Liver (tissue), 9 donors: ENCODE measurements around the gene TLR9. TPM values are rescaled to one million over a fixed set of nuclear protein-coding genes. Genes with fewer than 3 reads are reported as not detected.

Source experiments
- DNase-seq: peaks from one replicate; pipeline ENCODE4 v3.0.0-alpha.2; 2017; ENCODE audit warnings: low spot score
- H3K27ac ChIP-seq, 2 donors: one replicate each; pipeline ENCODE4 v1.7.0; 2013; ENCODE audit warnings: inconsistent platforms in 2 of 2, low read length in 2 of 2, control low read depth in 1 of 2, low read depth in 1 of 2, mild to moderate bottlenecking in 1 of 2
- H3K27me3 ChIP-seq, 4 donors: one replicate each; pipeline versions ENCODE4 v1.6.1 to v1.7.0; 2013; ENCODE audit warnings: low read length in 3 of 4, inconsistent platforms in 1 of 4, mild to moderate bottlenecking in 1 of 4, moderate library complexity in 1 of 4; ENCODE audit not compliant: control insufficient read depth in 4 of 4, insufficient read depth in 4 of 4
- H3K36me3 ChIP-seq, 4 donors: one replicate each; pipeline versions ENCODE4 v1.6.1 to v1.7.0; 2013; ENCODE audit warnings: low read length in 3 of 4, mild to moderate bottlenecking in 3 of 4, low read depth in 1 of 4, moderate library complexity in 1 of 4; ENCODE audit not compliant: control insufficient read depth in 4 of 4, insufficient read depth in 3 of 4
- H3K4me1 ChIP-seq, 4 donors: one replicate each; pipeline versions ENCODE4 v1.6.1 to v1.7.0; 2013; ENCODE audit warnings: low read length in 3 of 4, mild to moderate bottlenecking in 3 of 4, moderate library complexity in 1 of 4; ENCODE audit not compliant: control insufficient read depth in 4 of 4, insufficient read depth in 4 of 4
- H3K4me3 ChIP-seq, 3 donors: one replicate each; pipeline versions ENCODE4 v1.6.1 to v1.7.0; 2013; ENCODE audit warnings: low read length in 3 of 3, control low read depth in 1 of 3, low read depth in 1 of 3, mild to moderate bottlenecking in 1 of 3
- H3K9ac ChIP-seq, 2 donors: one replicate each; pipeline ENCODE4 v1.7.0; 2013; ENCODE audit warnings: low read length in 2 of 2, mild to moderate bottlenecking in 2 of 2, moderate library complexity in 2 of 2, control low read depth in 1 of 2, low read depth in 1 of 2
- H3K9me3 ChIP-seq, 4 donors: one replicate each; pipeline versions ENCODE4 v1.6.1 to v1.7.0; 2013; ENCODE audit warnings: low read length in 3 of 4; ENCODE audit not compliant: control insufficient read depth in 4 of 4
- ATF3 ChIP-seq: IDR thresholded peaks from 2 replicates; pipeline ENCODE4 v1.6.1; 2016; ENCODE audit warnings: antibody characterized with exemption
- EGR1 ChIP-seq, 2 donors: IDR thresholded peaks; 2 replicates each; pipeline ENCODE4 v1.6.1; 2016 to 2018; ENCODE audit warnings: antibody characterized with exemption in 2 of 2, low read depth in 2 of 2
- FOXA2 ChIP-seq: IDR thresholded peaks from 2 replicates; pipeline ENCODE4 v1.6.1; 2016; ENCODE audit warnings: antibody characterized with exemption
- HNF4A ChIP-seq, 2 donors: conservative IDR thresholded peaks; 2 replicates each; pipeline ENCODE4 v1.6.1; 2016; ENCODE audit warnings: antibody characterized with exemption in 2 of 2, mild to moderate bottlenecking in 2 of 2
- HNF4G ChIP-seq: IDR thresholded peaks from 2 replicates; pipeline ENCODE4 v1.6.1; 2016; ENCODE audit warnings: antibody characterized with exemption
- JUND ChIP-seq, 2 donors: IDR thresholded peaks; 2 replicates each; pipeline ENCODE4 v1.6.1; 2016; ENCODE audit warnings: antibody characterized with exemption in 2 of 2
- MAX ChIP-seq: IDR thresholded peaks from 2 replicates; pipeline ENCODE4 v1.6.1; 2016; ENCODE audit warnings: antibody characterized with exemption
- NR2F2 ChIP-seq: IDR thresholded peaks from 2 replicates; pipeline ENCODE4 v1.6.1; 2016; ENCODE audit warnings: antibody characterized with exemption
- RAD21 ChIP-seq, 2 donors: IDR thresholded peaks; 2 replicates each; pipeline ENCODE4 v1.6.1; 2016; ENCODE audit warnings: antibody characterized with exemption in 2 of 2, mild to moderate bottlenecking in 2 of 2
- REST ChIP-seq: IDR thresholded peaks from 2 replicates; pipeline ENCODE4 v1.6.1; 2016; ENCODE audit warnings: antibody characterized with exemption, mild to moderate bottlenecking
- RXRA ChIP-seq, 2 donors: IDR thresholded peaks; 2 replicates each; pipeline ENCODE4 v1.6.1; 2017 to 2018; ENCODE audit warnings: antibody characterized with exemption in 2 of 2, mild to moderate bottlenecking in 1 of 2
- TAF1 ChIP-seq: conservative IDR thresholded peaks from 2 replicates; pipeline ENCODE4 v1.6.1; 2016; ENCODE audit warnings: antibody characterized with exemption, mild to moderate bottlenecking
- YY1 ChIP-seq: IDR thresholded peaks from 2 replicates; pipeline ENCODE4 v1.6.1; 2016; ENCODE audit warnings: antibody characterized with exemption, mild to moderate bottlenecking
- ZBTB33 ChIP-seq: IDR thresholded peaks from 2 replicates; pipeline ENCODE4 v1.6.1; 2016; ENCODE audit warnings: antibody characterized with exemption
- WGBS: extraction: QIAGEN DNeasy Blood & Tissue Kit; methylation state at CpG from one replicate; pipeline ENCODE4 v1.1.7; 2013; 5-methylcytosine and 5-hydroxymethylcytosine counted together
- polyA plus RNA-seq, 2 donors: library from polyadenylated mRNA; stranded (reverse) in 1 of 2; unstranded in 1 of 2; fragments of 200-250 nt in 1 of 2; fragments of >200 nt in 1 of 2; fragmentation: Nextera tagmentation in 1 of 2; extraction: Ambion mirVana in 1 of 2; gene quantifications; one replicate each; pipeline versions ENCODE4 v1.2.1 to v1.2.3, GENCODE V29; 2013 to 2015
- total RNA-seq, 2 donors: library from RNA; depleted of rRNA; stranded (reverse); fragments of >200 nt; gene quantifications; one replicate each; pipeline ENCODE4 v1.2.3, GENCODE V29; 2014
- donor health status: healthy.
- donor health status: healthy.
- donor health status: healthy.
- donor health status: healthy.
- donor health status: healthy.

Gene TLR9
- total and polyA plus RNA-seq, 4 donors, result 0.02 TPM; not detected in 3

GRCh38 chr3:52197842-52198625 is 27.4 kb downstream of the TLR9 start, which contains the start of gene ALAS1 (continued):
- no peak for TF ChIP-seq ZBTB33
- TF ChIP-seq YY1, result peak; percentile 24
- TF ChIP-seq TAF1, result peak; percentile 83
- peak; percentile 94 for TF ChIP-seq REST
- peak in 1 of 2 donors; percentile 40 for TF ChIP-seq EGR1 (IDR thresholded peaks at IDR 0.05; ENCODE audit: low read depth in 2 of 2)
- peak; percentile 11 to 65 for TF ChIP-seq RXRA (IDR thresholded peaks at IDR 0.05)

GRCh38 chr3:52197499-52197841 is 28.0 kb downstream of the TLR9 start:
- TF ChIP-seq YY1 (no peak), ZBTB33 (no peak), TAF1 (no peak), HNF4A (conservative IDR thresholded peaks at IDR 0.05) (no peak), ATF3 (no peak), EGR1 (IDR thresholded peaks at IDR 0.05; ENCODE audit: low read depth in 2 of 2) (no peak), HNF4G (no peak), FOXA2 (no peak), MAX (no peak), JUND (IDR thresholded peaks at IDR 0.05) (no peak), RAD21 (IDR thresholded peaks at IDR 0.05) (no peak), NR2F2 (no peak)
- 64% methylated on average over 10 of the region's 10 CpGs for WGBS
- peaks cover 0 to 11% (median 6%) of the 10 kb centered on the region in 4 donors for H3K36me3 ChIP-seq
- no peaks in the 10 kb centered on the region for H3K9me3 ChIP-seq
- peak overlapping the region; percentile 72 to 83 for H3K27ac ChIP-seq
- H3K9ac ChIP-seq, result peak overlapping the region in 1 of 2 donors; percentile 57
- no peak for DNase-seq
- no peaks in the 10 kb centered on the region for H3K27me3 ChIP-seq
- peak overlapping the region in 2 of 3 donors; percentile 74 to 82 for H3K4me3 ChIP-seq
- H3K4me1 ChIP-seq, result peaks cover 6 to 44% (median 28%) of the 10 kb centered on the region in 4 donors
